GM23338 (cell line): ENCODE measurements around the gene KRT32. TPM values are rescaled to one million over a fixed set of nuclear protein-coding genes. Genes with fewer than 3 reads are reported as not detected.

ENCODE experiments used
- ATAC-seq: fragments of 200-7000 bp; cut with Tn5 transposase; 3 replicates; pipeline ENCODE4 v1.9.1; 2020
- DNase-seq: peaks from one replicate; pipeline ENCODE4 v3.0.0-alpha.2; 2015; ENCODE audit warnings: low spot score
- H2AFZ ChIP-seq: fragments of 200-600 bp; sonication (generic); 2 replicates; pipeline ENCODE4 v1.8.0; 2016; ENCODE audit warnings: antibody characterized with exemption, mild to moderate bottlenecking, moderate library complexity
- H3F3A ChIP-seq: fragments of 200-600 bp; sonication (generic); replicated peaks from 2 replicates; pipeline ENCODE4 v1.8.0; 2017; ENCODE audit warnings: antibody characterized with exemption, mixed run types, low read depth
- H3K27ac ChIP-seq: fragments of 200-600 bp; sonication (generic); 2 replicates; pipeline ENCODE4 v1.6.1; 2016; ENCODE audit warnings: low read depth
- H3K27me3 ChIP-seq: fragments of 200-600 bp; sonication (generic); 2 replicates; pipeline ENCODE4 v1.8.0; 2016; ENCODE audit warnings: mild to moderate bottlenecking, mixed run types, moderate library complexity; ENCODE audit not compliant: insufficient read depth
- H3K36me3 ChIP-seq: fragments of 200-600 bp; sonication (generic); 2 replicates; pipeline ENCODE4 v1.8.0; 2016; ENCODE audit warnings: mild to moderate bottlenecking; ENCODE audit not compliant: insufficient read depth
- H3K4me1 ChIP-seq: fragments of 200-600 bp; sonication (generic); 2 replicates; pipeline ENCODE4 v1.8.0; 2016; ENCODE audit warnings: mild to moderate bottlenecking, moderate library complexity; ENCODE audit not compliant: insufficient read depth
- H3K4me2 ChIP-seq: fragments of 200-600 bp; sonication (generic); 2 replicates; pipeline ENCODE4 v1.7.1; 2017; ENCODE audit warnings: mixed run types
- H3K4me3 ChIP-seq: fragments of 200-600 bp; sonication (generic); 2 replicates; pipeline ENCODE4 v1.6.1; 2016; ENCODE audit warnings: mixed run types
- H3K79me2 ChIP-seq: fragments of 200-600 bp; sonication (generic); replicated peaks from 2 replicates; pipeline ENCODE4 v1.8.0; 2017; ENCODE audit warnings: mild to moderate bottlenecking; ENCODE audit not compliant: insufficient read depth
- H3K9me2 ChIP-seq: fragments of 200-600 bp; sonication (generic); 2 replicates; pipeline ENCODE4 v1.8.0; 2017; ENCODE audit not compliant: insufficient read depth
- H4K20me1 ChIP-seq: fragments of 200-600 bp; sonication (generic); replicated peaks from 2 replicates; pipeline ENCODE4 v1.8.0; 2017; ENCODE audit warnings: mild to moderate bottlenecking; ENCODE audit not compliant: insufficient read depth
- H3K27ac Mint-ChIP-seq: 2 replicates; pipeline ENCODE4 v1.8.0; 2020; ENCODE audit warnings: inconsistent platforms, mild to moderate bottlenecking, moderate library complexity, mixed read lengths
- H3K27me3 Mint-ChIP-seq: 3 replicates; pipeline ENCODE4 v1.8.0; 2022; ENCODE audit warnings: low read depth, mild to moderate bottlenecking, moderate library complexity, mixed read lengths, inconsistent platforms; ENCODE audit not compliant: insufficient read depth, poor library complexity
- H3K36me3 Mint-ChIP-seq: 3 replicates; pipeline ENCODE4 v1.8.0; 2021; ENCODE audit warnings: low read depth, mild to moderate bottlenecking, inconsistent platforms, moderate library complexity, mixed read lengths
- H3K4me1 Mint-ChIP-seq: 3 replicates; pipeline ENCODE4 v1.8.0; 2020; ENCODE audit warnings: mild to moderate bottlenecking, inconsistent platforms, mixed read lengths
- H3K4me3 Mint-ChIP-seq: 3 replicates; pipeline ENCODE4 v1.8.0; 2021; ENCODE audit warnings: moderate library complexity, mild to moderate bottlenecking, inconsistent platforms, mixed read lengths
- H3K9me3 Mint-ChIP-seq: 3 replicates; pipeline ENCODE4 v1.8.0; 2020; ENCODE audit warnings: moderate library complexity, mild to moderate bottlenecking, inconsistent platforms, mixed read lengths
- CREB1 ChIP-seq: fragments of 250-450 bp; sonication (Bioruptor Pico); IDR thresholded peaks from 2 replicates; pipeline ENCODE4 v1.5.0; 2020; ENCODE audit warnings: low read depth, mild to moderate bottlenecking, moderate library complexity
- CTCF ChIP-seq, 2 experiments: fragments of 200-600 bp in 1 of 2; sonication (generic) in 1 of 2; conservative IDR thresholded peaks; 2 replicates each; pipeline versions ENCODE4 v1.5.1 to v1.6.1; 2016 to 2017; ENCODE audit warnings: antibody characterized with exemption in 2 of 2, low read depth in 2 of 2, mild to moderate bottlenecking in 2 of 2, moderate library complexity in 1 of 2
- ETS1 ChIP-seq: IDR thresholded peaks from 2 replicates; pipeline ENCODE4 v1.6.1; 2016; ENCODE audit warnings: antibody characterized with exemption
- EZH2 ChIP-seq: fragments of 200-600 bp; sonication (generic); IDR thresholded peaks from one replicate; pipeline ENCODE4 v1.8.0; 2017; ENCODE audit warnings: antibody characterized with exemption, mild to moderate bottlenecking, low read depth; ENCODE audit not compliant: unreplicated experiment
- EZH2phosphoT487 ChIP-seq: fragments of 200-600 bp; sonication (generic); IDR thresholded peaks from one replicate; pipeline ENCODE4 v1.8.1; 2018; ENCODE audit warnings: antibody characterized with exemption; ENCODE audit not compliant: unreplicated experiment
- JUNB ChIP-seq: IDR thresholded peaks from one replicate; pipeline ENCODE4 v1.6.1; 2016; ENCODE audit warnings: antibody characterized with exemption; ENCODE audit not compliant: unreplicated experiment
- NANOG ChIP-seq: IDR thresholded peaks from 2 replicates; pipeline ENCODE4 v1.6.1; 2016; ENCODE audit warnings: antibody characterized with exemption, borderline replicate concordance
- POLR2AphosphoS5 ChIP-seq: IDR thresholded peaks from 2 replicates; pipeline ENCODE4 v1.6.1; 2016; ENCODE audit warnings: antibody characterized with exemption, low read depth
- REST ChIP-seq: IDR thresholded peaks from one replicate; pipeline ENCODE4 v1.6.1; 2018; ENCODE audit warnings: antibody characterized with exemption; ENCODE audit not compliant: unreplicated experiment
- STAT1 ChIP-seq: IDR thresholded peaks from one replicate; pipeline ENCODE4 v1.6.1; 2016; ENCODE audit warnings: antibody characterized with exemption; ENCODE audit not compliant: unreplicated experiment
- ZNF114 ChIP-seq: fragments of 250-450 bp; sonication (Bioruptor Pico); IDR thresholded peaks from 2 replicates; pipeline ENCODE4 v1.5.0; 2020; ENCODE audit warnings: mild to moderate bottlenecking, moderate library complexity
- ZNF331 ChIP-seq: fragments of 250-450 bp; sonication (Bioruptor Pico); IDR thresholded peaks from 2 replicates; pipeline ENCODE4 v1.5.0; 2020; ENCODE audit warnings: low read depth, mild to moderate bottlenecking, moderate library complexity
- polyA plus RNA-seq: library from polyadenylated mRNA; unstranded; fragments of >200 nt; fragmentation: Nextera tagmentation; extraction: Ambion mirVana; gene quantifications from 2 replicates; pipeline ENCODE4 v1.2.1, GENCODE V29; 2016
- total RNA-seq: library from RNA; depleted of rRNA; stranded (reverse); fragments of >200 nt; shearing (Covaris generic); gene quantifications from 2 replicates; pipeline ENCODE4 v1.2.3, GENCODE V29; 2014
- TF ChIP-seq, protein P1 (sequence below): fragments of 250-450 bp; sonication (Bioruptor Pico); IDR thresholded peaks from 2 replicates; pipeline ENCODE4 v1.5.0; 2020; ENCODE audit warnings: mild to moderate bottlenecking, moderate library complexity

KRT32 gene
- total and polyA plus RNA-seq, 2 experiments from 2014 or later: not detected

DNA sequence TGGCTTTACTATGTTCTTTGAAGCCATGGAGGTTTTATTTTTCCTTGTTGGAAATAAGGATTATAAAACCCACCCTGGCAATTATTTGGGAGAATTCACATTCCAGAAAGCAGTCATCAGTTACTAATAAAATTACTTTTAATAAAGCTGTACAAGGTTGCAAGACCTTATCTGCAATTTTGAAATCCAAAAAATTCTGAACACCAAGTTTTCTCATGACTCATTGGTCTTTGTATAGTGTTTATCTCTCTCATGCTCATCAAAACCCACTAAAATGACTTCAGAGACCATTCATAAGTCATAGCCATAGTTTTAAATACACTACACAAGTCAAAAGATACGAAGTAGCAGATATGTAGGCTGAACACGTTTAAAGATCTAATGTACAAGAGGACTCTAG, 20.4 kb downstream of the KRT32 start:
- Histone ChIP-seq H3K4me3 (no peak overlapping the region), H4K20me1 (no peaks in the 10 kb centered on the region), H3F3A (no peaks in the 10 kb centered on the region), H3K27ac (no peak overlapping the region), H2AFZ (no peak overlapping the region), H3K4me2 (no peak overlapping the region), H3K9me2 (0 out of 2 replicates have a peak, but pooled peaks cover 11% of the 10 kb centered on the region), H3K79me2 (no peaks in the 10 kb centered on the region), H3K27me3 (no peaks in the 10 kb centered on the region), H3K4me1 (no peaks in the 10 kb centered on the region), H3K36me3 (no peaks in the 10 kb centered on the region)
- ATAC-seq (no peak), DNase-seq (no peak)
- Mint-ChIP-seq H3K9me3 (peaks cover 13% of the 10 kb centered on the region; the same call in 2 of the 3 replicates), H3K4me3 (no peak overlapping the region), H3K27me3 (peaks cover 2% of the 10 kb centered on the region), H3K36me3 (peaks cover 2% of the 10 kb centered on the region; the same call in 1 of the 3 replicates), H3K27ac (no peak overlapping the region), H3K4me1 (no peaks in the 10 kb centered on the region)
- TF ChIP-seq EZH2phosphoT487: no peak
- no peak for TF ChIP-seq ZNF114
- no peak for TF ChIP-seq REST
- TF ChIP-seq EZH2: no peak
- no peak for TF ChIP-seq POLR2AphosphoS5
- no peak for TF ChIP-seq STAT1
- TF ChIP-seq CREB1 (CRISPR knock-in tag): no peak
- TF ChIP-seq ZNF331: no peak
- TF ChIP-seq, protein P1, sequence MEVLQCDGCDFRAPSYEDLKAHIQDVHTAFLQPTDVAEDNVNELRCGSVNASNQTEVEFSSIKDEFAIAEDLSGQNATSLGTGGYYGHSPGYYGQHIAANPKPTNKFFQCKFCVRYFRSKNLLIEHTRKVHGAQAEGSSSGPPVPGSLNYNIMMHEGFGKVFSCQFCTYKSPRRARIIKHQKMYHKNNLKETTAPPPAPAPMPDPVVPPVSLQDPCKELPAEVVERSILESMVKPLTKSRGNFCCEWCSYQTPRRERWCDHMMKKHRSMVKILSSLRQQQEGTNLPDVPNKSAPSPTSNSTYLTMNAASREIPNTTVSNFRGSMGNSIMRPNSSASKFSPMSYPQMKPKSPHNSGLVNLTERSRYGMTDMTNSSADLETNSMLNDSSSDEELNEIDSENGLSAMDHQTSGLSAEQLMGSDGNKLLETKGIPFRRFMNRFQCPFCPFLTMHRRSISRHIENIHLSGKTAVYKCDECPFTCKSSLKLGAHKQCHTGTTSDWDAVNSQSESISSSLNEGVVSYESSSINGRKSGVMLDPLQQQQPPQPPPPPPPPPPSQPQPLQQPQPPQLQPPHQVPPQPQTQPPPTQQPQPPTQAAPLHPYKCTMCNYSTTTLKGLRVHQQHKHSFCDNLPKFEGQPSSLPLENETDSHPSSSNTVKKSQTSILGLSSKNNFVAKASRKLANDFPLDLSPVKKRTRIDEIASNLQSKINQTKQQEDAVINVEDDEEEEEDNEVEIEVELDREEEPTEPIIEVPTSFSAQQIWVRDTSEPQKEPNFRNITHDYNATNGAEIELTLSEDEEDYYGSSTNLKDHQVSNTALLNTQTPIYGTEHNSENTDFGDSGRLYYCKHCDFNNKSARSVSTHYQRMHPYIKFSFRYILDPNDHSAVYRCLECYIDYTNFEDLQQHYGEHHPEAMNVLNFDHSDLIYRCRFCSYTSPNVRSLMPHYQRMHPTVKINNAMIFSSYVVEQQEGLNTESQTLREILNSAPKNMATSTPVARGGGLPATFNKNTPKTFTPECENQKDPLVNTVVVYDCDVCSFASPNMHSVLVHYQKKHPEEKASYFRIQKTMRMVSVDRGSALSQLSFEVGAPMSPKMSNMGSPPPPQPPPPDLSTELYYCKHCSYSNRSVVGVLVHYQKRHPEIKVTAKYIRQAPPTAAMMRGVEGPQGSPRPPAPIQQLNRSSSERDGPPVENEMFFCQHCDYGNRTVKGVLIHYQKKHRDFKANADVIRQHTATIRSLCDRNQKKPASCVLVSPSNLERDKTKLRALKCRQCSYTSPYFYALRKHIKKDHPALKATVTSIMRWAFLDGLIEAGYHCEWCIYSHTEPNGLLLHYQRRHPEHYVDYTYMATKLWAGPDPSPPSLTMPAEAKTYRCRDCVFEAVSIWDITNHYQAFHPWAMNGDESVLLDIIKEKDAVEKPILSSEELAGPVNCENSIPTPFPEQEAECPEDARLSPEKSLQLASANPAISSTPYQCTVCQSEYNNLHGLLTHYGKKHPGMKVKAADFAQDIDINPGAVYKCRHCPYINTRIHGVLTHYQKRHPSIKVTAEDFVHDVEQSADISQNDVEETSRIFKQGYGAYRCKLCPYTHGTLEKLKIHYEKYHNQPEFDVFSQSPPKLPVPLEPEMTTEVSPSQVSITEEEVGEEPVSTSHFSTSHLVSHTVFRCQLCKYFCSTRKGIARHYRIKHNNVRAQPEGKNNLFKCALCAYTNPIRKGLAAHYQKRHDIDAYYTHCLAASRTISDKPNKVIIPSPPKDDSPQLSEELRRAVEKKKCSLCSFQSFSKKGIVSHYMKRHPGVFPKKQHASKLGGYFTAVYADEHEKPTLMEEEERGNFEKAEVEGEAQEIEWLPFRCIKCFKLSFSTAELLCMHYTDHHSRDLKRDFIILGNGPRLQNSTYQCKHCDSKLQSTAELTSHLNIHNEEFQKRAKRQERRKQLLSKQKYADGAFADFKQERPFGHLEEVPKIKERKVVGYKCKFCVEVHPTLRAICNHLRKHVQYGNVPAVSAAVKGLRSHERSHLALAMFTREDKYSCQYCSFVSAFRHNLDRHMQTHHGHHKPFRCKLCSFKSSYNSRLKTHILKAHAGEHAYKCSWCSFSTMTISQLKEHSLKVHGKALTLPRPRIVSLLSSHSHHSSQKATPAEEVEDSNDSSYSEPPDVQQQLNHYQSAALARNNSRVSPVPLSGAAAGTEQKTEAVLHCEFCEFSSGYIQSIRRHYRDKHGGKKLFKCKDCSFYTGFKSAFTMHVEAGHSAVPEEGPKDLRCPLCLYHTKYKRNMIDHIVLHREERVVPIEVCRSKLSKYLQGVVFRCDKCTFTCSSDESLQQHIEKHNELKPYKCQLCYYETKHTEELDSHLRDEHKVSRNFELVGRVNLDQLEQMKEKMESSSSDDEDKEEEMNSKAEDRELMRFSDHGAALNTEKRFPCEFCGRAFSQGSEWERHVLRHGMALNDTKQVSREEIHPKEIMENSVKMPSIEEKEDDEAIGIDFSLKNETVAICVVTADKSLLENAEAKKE (CRISPR knock-in tag): no peak
- no peak for TF ChIP-seq NANOG
- TF ChIP-seq CTCF (conservative IDR thresholded peaks at IDR 0.05; ENCODE audit: low read depth in 2 of 2): no peak
- no peak for TF ChIP-seq JUNB
- TF ChIP-seq ETS1: no peak
